Hematopoietic multipotent progenitor cell (in vitro differentiated cells): ENCODE results near the gene EIF4B. TPM values are rescaled to one million over a fixed set of nuclear protein-coding genes. Genes with fewer than 3 reads are reported as not detected.

ENCODE experiments used
- small RNA-seq: library from RNA; depleted of rRNA; stranded (forward); fragments of <200 nt; gene quantifications from one replicate; pipeline ENCODE3, GENCODE V24; 2012
- total RNA-seq: library from RNA; depleted of rRNA; stranded (reverse); fragments of >200 nt; gene quantifications from one replicate; pipeline ENCODE4 v1.2.3, GENCODE V29; 2012

Gene EIF4B
- total RNA-seq, 1 donor: 790 TPM

Small RNA genes lying within 50 kb of the gene (small RNA-seq; reads per million reads assigned to genes)
- not detected for gene MIR6757

Other genes with a start within 250 kb of the EIF4B start
- not detected for gene KRT76, start 229.1 kb upstream of the EIF4B start, total RNA-seq
- not detected for gene KRT3, start 210.3 kb upstream of the EIF4B start, total RNA-seq
- gene KRT4, start 192.3 kb upstream of the EIF4B start, total RNA-seq: not detected
- gene KRT79, start 172.1 kb upstream of the EIF4B start, total RNA-seq: under 0.01 TPM
- not detected for gene KRT78, start 157.5 kb upstream of the EIF4B start, total RNA-seq
- 7.3 TPM for gene KRT8, start 101.4 kb upstream of the EIF4B start, total RNA-seq
- 67.1 TPM for gene KRT18, start 57.3 kb upstream of the EIF4B start, total RNA-seq
- gene TNS2, start 43.6 kb downstream of the EIF4B start, total RNA-seq: 3.2 TPM
- 20.7 TPM for gene SPRYD3, start 72.9 kb downstream of the EIF4B start, total RNA-seq
- gene IGFBP6, start 91.2 kb downstream of the EIF4B start, total RNA-seq: 2.4 TPM
- gene SOAT2, start 97.0 kb downstream of the EIF4B start, total RNA-seq: under 0.01 TPM
- gene ZNF740, start 174.3 kb downstream of the EIF4B start, total RNA-seq: 14.0 TPM
- gene CSAD, start 174.5 kb downstream of the EIF4B start, total RNA-seq: 7.3 TPM
- 17.0 TPM for gene ITGB7, start 200.8 kb downstream of the EIF4B start, total RNA-seq
- gene RARG, start 225.8 kb downstream of the EIF4B start, total RNA-seq: 3.2 TPM